Rectal smooth muscle tissue (tissue), 1 donor: Measurements from ENCODE around the gene LPCAT1.

ENCODE experiments used
- H3K27ac ChIP-seq: one replicate; pipeline ENCODE4 v1.7.0; 2013; ENCODE audit warnings: low read depth, low read length, inconsistent platforms
- H3K27me3 ChIP-seq: one replicate; pipeline ENCODE4 v1.7.0; 2013; ENCODE audit warnings: low read length; ENCODE audit not compliant: control insufficient read depth, insufficient read depth
- H3K36me3 ChIP-seq: one replicate; pipeline ENCODE4 v1.7.0; 2013; ENCODE audit warnings: low read length; ENCODE audit not compliant: control insufficient read depth, insufficient read depth
- H3K4me1 ChIP-seq: one replicate; pipeline ENCODE4 v1.7.0; 2013; ENCODE audit warnings: low read length; ENCODE audit not compliant: control insufficient read depth, insufficient read depth
- H3K4me3 ChIP-seq: one replicate; pipeline ENCODE4 v1.7.0; 2013; ENCODE audit warnings: low read length
- H3K9ac ChIP-seq: one replicate; pipeline ENCODE4 v1.7.0; 2013; ENCODE audit warnings: low read length

Gene LPCAT1

DNA sequence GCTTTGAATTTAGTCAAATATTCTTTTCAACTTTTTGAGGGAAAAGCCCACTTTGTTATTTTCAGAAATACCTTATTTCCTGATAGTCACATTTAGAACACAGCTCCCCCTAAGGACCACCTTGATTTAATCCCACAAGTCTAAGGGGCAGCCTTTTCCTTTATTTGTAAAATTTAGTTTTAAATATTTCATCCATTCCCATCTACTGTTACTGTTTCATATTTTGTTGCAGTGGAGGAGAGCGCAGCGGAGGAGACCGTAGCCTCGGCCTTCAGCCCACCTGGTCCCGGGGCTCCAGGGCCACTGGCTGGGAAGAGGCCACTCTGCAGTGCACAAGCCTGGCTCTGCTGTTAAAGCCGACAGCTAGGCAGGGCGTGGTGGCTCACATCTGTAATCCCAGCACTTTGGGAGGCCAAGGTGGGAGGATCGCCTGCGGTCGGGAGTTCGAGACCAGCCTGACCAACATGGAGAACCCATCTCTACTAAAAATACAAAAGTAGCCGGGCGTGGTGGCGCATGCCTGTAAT lies 19.6 kb downstream of the LPCAT1 start:
- Histone ChIP-seq H3K27ac (no peak overlapping the region), H3K4me3 (no peak overlapping the region), H3K27me3 (no peaks in the 10 kb centered on the region), H3K4me1 (peaks cover 6% of the 10 kb centered on the region), H3K9ac (no peak overlapping the region), H3K36me3 (no peaks in the 10 kb centered on the region)

DNA sequence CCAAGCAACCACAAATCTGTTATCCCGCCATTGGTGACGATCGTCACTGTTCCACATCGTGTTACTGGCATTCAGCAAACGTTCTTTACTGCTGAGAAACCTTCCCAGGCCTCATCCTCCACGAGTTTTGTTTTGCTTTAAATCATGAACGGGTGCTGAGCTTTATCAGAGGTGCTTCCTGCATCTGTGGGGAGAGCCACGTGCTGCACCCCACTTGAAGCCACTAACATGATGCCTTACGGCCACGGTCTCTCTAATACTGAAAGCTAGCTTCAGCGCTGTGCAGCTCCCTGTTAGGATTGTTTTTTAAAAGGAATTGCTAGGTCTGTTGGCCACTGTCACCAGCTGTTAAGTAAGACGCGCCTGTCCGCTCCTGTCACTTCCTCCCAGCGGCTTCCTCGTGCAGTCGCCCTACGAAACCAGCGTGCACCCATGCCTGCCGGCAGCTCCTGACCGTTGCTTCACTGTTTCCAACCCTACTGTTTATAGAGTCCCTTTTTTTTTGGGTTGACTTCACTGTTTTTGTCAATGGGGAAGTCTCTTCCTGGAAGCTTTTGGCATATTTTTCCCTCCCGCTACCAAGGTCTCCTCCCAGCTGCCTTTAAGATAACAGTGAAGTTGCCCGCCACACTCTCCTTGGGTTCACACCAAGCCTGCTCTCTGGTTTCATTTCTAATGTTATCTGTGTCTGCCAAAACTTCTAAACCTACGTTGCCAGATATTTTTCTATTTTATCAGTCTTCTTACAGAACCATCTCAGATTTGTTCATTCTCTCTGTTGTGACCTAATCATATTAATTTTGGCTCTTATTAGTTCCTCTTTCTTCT lies 20.3 kb downstream of the LPCAT1 start:
- Histone ChIP-seq H3K9ac (no peak overlapping the region), H3K4me3 (no peak overlapping the region), H3K4me1 (peaks cover 6% of the 10 kb centered on the region), H3K27me3 (no peaks in the 10 kb centered on the region), H3K27ac (no peak overlapping the region), H3K36me3 (no peaks in the 10 kb centered on the region)

DNA sequence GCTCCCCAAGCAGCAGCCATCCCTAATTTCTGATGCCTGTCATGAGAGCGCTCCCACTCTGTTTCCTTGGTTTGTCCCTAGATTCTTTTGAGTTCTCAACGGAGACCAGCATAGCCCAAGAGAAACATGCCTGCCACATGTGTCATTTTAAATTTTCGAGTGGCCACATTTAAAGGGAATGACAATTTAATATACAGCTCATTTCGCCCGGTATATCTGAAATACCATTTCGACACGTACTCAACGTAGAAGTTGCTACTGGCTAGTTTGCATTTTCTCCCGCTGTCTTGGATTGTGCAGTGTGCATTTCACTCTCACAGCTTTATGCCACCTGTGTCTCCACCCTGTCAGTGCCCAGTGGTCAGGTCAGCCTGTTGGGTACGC lies 21.0 kb downstream of the LPCAT1 start:
- H3K4me1 ChIP-seq: peaks cover 6% of the 10 kb centered on the region
- H3K27me3 ChIP-seq: no peaks in the 10 kb centered on the region
- no peak overlapping the region for H3K27ac ChIP-seq
- no peak overlapping the region for H3K4me3 ChIP-seq
- no peak overlapping the region for H3K9ac ChIP-seq
- H3K36me3 ChIP-seq: no peaks in the 10 kb centered on the region

DNA sequence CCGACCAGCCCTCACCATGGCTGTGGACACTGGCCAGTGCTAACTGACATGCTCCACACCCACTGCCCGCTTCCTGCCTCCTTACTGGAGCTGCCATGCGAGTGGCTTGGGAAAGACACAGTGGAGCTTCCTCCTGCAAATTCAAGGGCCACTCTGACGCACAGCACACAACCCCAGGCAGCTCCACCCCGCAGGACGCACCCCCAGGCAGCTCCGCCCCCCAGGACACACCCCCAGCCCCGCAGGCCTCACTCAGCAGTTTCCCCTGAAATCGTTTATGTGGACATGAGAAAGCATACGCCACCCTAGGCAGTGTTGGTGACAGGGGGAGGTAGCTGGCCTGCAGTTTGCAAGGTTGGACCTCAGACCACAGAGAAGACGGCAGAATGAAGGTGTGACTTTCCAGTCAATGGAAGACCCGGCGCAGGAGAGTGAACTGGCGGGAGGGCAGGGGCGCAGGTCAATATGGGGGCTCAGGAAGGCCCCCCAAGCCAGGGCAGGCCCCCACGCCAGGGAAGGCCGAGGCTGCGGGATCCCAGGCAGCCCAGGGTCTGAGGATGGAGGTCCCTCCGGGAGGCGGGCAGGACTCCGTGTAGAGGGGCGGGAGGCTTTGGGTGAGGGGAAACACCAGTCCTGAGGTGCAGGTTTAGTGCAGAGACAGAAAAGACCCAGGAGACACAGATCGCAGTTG lies 21.6 kb downstream of the LPCAT1 start:
- H3K4me1 ChIP-seq: peaks cover 6% of the 10 kb centered on the region
- no peak overlapping the region for H3K9ac ChIP-seq
- H3K27me3 ChIP-seq: no peaks in the 10 kb centered on the region
- H3K36me3 ChIP-seq: no peaks in the 10 kb centered on the region
- no peak overlapping the region for H3K4me3 ChIP-seq
- H3K27ac ChIP-seq: no peak overlapping the region

DNA sequence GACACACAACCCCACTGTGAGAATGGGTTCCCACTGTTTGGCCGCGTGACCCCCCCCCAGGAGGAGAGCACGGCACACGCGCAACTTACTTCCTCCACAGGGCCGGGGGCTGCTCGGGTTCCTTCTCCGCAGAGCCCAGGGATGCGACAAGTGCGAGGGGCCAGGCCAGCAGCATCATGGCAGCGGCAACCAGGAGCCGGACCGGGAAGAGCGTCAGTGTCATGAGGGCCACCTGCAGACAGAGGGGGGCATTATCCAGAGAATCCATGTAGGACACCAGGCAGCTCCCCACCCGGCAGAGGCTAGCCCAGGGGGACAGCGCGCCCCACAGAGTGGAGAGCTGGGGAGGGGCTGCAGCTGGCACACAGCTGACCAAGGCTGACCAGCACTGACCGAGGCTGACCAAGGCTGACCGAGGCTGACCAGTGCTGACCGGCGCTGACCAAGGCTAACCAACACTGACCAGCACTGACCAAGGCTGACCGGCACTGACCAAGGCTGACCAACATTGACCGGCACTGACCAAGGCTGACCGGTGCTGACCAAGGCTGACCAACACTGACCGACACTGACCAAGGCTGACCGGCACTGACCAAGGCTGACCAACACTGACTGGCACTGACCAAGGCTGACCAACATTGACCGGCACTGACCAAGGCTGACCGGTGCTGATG lies 22.3 kb downstream of the LPCAT1 start:
- no peak overlapping the region for H3K27ac ChIP-seq
- H3K4me1 ChIP-seq: peaks cover 6% of the 10 kb centered on the region
- no peaks in the 10 kb centered on the region for H3K27me3 ChIP-seq
- no peaks in the 10 kb centered on the region for H3K36me3 ChIP-seq
- H3K9ac ChIP-seq: no peak overlapping the region
- H3K4me3 ChIP-seq: no peak overlapping the region

DNA sequence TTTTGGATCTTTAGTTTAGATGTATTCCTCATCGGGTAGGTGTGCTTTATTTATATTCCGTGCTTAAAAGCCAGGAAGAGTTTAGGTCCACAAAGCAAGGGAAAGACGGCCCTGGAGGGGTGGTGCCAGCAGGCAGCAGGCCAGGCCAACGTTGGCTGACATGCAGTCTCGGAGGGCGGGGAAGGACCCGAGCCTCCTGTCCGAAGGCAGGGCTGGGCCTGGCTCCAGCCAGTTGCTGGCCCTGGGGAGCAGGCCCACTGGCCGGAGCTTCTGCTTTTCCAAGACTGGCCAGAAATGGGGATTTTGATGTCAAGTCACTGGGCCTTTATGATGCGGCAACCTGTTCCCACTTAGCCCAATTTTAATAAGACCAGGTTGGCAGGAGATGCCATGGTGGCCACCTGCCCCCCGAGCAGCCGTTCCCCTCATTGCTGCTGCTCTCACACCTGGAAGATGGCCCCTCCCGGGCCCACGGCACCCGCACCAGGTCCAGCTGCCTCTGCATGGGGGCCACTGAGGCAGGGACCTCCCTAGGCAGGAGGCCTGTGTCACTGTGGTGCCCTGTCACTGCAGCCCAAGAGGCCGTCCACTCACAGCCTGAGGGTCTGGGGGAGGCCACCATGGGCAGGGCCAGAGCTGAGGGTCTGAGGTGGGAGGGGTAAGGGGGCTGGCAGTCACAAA lies 23.2 kb downstream of the LPCAT1 start:
- Histone ChIP-seq H3K4me3 (no peak overlapping the region), H3K27ac (no peak overlapping the region), H3K4me1 (peaks cover 6% of the 10 kb centered on the region), H3K27me3 (no peaks in the 10 kb centered on the region), H3K36me3 (no peaks in the 10 kb centered on the region), H3K9ac (no peak overlapping the region)

DNA sequence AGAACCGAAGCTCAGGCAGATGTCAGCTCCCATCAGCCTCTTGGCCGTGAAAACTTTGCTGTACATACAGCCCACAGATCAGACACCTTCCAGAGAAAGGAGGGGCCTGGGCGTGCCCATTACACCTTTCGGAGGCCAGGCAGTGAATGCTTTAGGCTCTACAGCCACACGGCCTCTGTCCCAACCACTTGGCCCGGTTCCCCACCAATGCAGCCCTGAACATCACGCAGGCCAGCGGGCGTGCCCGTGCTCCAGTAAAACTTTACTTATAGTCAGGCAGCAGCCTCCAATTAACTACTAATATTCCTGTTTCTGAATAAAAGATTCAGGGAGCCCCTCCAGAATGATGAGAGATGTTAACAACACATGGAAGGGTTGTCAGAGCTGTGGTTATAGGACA lies 23.9 kb downstream of the LPCAT1 start:
- Histone ChIP-seq H3K4me1 (peaks cover 6% of the 10 kb centered on the region), H3K27ac (no peak overlapping the region), H3K4me3 (no peak overlapping the region), H3K36me3 (no peaks in the 10 kb centered on the region), H3K27me3 (no peaks in the 10 kb centered on the region), H3K9ac (no peak overlapping the region)

DNA sequence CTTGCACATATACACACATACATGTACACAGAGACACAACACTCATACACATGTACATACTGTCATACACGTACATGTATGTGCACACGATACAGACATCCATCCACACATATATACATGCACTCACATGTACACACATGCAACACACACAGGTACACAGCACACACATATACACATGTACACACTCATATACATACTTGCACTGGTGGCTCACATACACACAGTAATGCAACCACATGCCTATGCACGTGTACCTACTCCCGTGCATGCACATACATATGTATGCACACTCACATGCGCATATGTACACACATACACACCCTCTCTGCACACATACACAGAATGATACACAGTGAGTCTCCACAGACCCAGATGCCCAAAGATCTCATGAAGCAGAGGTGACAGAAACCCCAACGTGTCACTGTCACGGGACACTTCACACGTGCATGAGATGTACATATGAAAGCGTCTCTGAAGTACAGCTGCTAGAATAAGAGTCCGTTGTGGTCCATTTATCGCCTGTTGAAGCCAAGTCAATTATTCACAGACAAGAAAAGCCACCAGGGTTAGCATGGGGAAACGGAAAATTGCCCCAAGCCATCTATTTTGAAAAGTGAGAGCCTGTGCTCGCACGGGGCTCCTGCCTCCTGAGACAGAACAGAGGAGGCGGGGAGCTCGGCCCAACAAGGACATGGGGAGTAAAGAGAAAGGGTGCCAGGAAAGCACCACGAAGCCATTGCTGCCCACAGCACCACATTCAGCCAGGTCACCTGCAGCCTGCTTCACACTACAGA lies 24.9 kb downstream of the LPCAT1 start:
- H3K27me3 ChIP-seq: no peaks in the 10 kb centered on the region
- no peak overlapping the region for H3K27ac ChIP-seq
- H3K4me3 ChIP-seq: no peak overlapping the region
- peaks cover 6% of the 10 kb centered on the region for H3K4me1 ChIP-seq
- H3K36me3 ChIP-seq: no peaks in the 10 kb centered on the region
- H3K9ac ChIP-seq: no peak overlapping the region

DNA sequence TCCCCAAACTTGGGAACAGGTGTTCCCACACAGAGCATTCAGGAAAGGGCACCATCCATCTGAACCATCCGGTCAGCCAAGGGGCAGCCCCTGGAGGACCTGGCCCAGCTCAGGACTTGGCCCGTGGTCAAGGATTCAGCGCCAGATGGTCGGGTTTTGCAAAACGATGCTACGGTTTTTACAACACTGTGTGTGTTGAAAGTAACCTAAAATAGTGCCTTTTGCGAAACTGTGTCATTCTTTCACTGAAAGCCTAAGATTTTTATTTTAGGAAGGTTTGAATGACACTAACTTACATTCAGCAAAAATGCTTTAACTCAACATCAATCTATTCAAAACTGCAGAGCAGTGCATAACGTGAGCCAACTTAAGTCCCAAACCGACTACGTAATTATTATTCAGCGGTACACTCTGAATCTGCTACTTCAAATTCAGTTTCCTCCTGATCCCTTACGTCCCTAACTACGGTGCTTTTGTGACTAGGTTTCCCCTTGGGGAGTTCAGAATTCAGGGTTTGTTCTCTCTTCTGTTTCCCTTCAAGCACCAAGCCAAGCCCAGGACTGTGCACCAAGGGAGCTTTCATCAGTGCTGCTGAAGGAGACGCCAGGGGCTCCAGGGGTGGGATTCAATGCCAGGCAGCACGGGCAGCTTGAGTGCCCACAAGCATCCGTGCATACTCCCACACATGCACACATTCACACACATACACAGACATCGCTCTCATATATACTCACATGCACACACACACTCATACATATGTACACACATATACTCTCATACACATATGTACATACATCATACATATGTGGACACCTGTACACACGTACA lies 25.8 kb downstream of the LPCAT1 start:
- Histone ChIP-seq H3K36me3 (no peaks in the 10 kb centered on the region), H3K9ac (no peak overlapping the region), H3K27me3 (no peaks in the 10 kb centered on the region), H3K4me3 (no peak overlapping the region), H3K4me1 (peaks cover 6% of the 10 kb centered on the region), H3K27ac (no peak overlapping the region)

DNA sequence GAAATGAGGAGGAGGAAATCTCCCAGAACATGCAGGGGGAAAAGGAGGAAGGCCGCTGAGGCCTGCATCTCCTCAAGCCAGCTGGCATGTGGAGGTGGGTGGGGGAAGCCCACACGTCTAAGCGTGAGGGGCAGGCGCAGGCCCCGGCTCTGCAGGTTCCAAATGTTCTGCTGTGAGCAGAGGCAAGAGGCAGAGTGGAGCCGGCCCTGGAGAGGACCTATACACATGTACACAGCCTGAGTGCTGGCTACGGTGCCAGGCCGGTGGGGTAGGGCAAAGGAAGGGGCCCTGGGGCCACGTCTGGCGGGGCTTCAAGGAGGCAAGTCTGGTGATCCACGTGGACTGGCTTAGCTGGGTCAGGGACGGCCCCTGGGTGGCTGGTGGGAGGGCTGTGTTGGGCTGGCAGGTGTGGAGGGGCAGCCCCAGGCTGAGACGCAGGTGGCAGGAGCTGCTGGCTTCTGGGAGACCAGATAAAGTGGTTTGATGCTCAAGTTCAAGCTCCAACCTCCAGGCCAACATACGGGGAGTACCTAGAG lies 26.4 kb downstream of the LPCAT1 start:
- Histone ChIP-seq H3K36me3 (no peaks in the 10 kb centered on the region), H3K4me1 (peaks cover 6% of the 10 kb centered on the region), H3K27ac (no peak overlapping the region), H3K9ac (no peak overlapping the region), H3K27me3 (no peaks in the 10 kb centered on the region), H3K4me3 (no peak overlapping the region)

DNA sequence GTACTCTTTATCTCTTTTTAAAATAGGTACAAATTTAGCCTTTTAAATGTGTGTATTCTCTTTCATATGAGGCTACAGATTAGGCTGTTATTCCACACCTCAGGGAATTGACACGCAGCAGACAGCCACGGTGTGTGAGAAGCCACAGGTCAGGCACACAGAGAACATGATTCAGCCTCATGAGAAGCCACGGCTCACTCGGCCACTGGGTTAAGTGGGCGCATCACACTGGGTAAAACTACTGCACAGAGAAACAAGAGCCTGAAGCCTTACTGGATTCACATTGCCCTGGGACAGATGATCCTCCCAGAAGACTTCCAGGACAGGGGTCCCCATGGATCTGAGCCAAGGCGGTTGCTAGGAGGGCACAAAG lies 28.2 kb downstream of the LPCAT1 start:
- no peak overlapping the region for H3K9ac ChIP-seq
- H3K36me3 ChIP-seq: peaks cover 3% of the 10 kb centered on the region
- no peak overlapping the region for H3K4me3 ChIP-seq
- no peak overlapping the region for H3K27ac ChIP-seq
- no peaks in the 10 kb centered on the region for H3K27me3 ChIP-seq
- H3K4me1 ChIP-seq: peaks cover 6% of the 10 kb centered on the region
